GM13976 (cell line): ENCODE results near the gene DYNC1H1.

ENCODE experiments used
- DNase-seq: peaks from one replicate; pipeline ENCODE4 v3.0.0; 2012; ENCODE audit warnings: low spot score
- CTCF ChIP-seq: IDR thresholded peaks from 2 replicates; pipeline ENCODE4 v1.5.1; 2012; ENCODE audit warnings: borderline replicate concordance, mild to moderate bottlenecking; ENCODE audit not compliant: insufficient read depth; ENCODE audit errors: extremely low read depth, missing control alignments, control extremely low read depth
- in situ Hi-C: fragments of 300-500 bp; cut with MboI; formaldehyde crosslinking; loops from one replicate; pipeline ENCODE4 v1.12.0; 2022; ENCODE audit warnings: low sequenced_read_pairs, mixed read lengths, inconsistent platforms; ENCODE audit not compliant: unreplicated experiment

DYNC1H1 gene

GRCh38 chr14:102008891-102009290 is 44.5 kb downstream of the DYNC1H1 start:
- in situ Hi-C loops = no loop called here
- DNase-seq = no peak

GRCh38 chr14:102011631-102012030 is 47.3 kb downstream of the DYNC1H1 start:
- TF ChIP-seq CTCF = no peak
- in situ Hi-C loops = no loop called here

More at GRCh38 chr14:102008891-102009290, 44.5 kb downstream of the DYNC1H1 start:
- TF ChIP-seq CTCF = no peak

GRCh38 chr14:102012336-102012735 is 48.0 kb downstream of the DYNC1H1 start:
- in situ Hi-C loops = no loop called here
- no peak for DNase-seq
- TF ChIP-seq CTCF = no peak

More at GRCh38 chr14:102011631-102012030, 47.3 kb downstream of the DYNC1H1 start:
- no peak for DNase-seq

- no peak for TF ChIP-seq CTCF
- DNase-seq = no peak
- in situ Hi-C loops = no loop called here
These were observed 49.4 kb downstream of the DYNC1H1 start for GRCh38 chr14:102013669-102014200.

- in situ Hi-C loops = no loop called here
- DNase-seq = no peak
- no peak for TF ChIP-seq CTCF
These were observed 50.8 kb downstream of the DYNC1H1 start for GRCh38 chr14:102015045-102015685.

- DNase-seq = no peak
- in situ Hi-C loops = no loop called here
These were observed 51.4 kb downstream of the DYNC1H1 start for GRCh38 chr14:102015771-102016170.

More at GRCh38 chr14:102015771-102016170, 51.4 kb downstream of the DYNC1H1 start:
- TF ChIP-seq CTCF = no peak
